ENCODE results near the gene PKDREJ. TPM values are rescaled to one million over a fixed set of nuclear protein-coding genes. Genes with fewer than 3 reads are reported as not detected.

PKDREJ gene
- total and polyA plus RNA-seq, 7 experiments from 2014 or later = not detected

DNA sequence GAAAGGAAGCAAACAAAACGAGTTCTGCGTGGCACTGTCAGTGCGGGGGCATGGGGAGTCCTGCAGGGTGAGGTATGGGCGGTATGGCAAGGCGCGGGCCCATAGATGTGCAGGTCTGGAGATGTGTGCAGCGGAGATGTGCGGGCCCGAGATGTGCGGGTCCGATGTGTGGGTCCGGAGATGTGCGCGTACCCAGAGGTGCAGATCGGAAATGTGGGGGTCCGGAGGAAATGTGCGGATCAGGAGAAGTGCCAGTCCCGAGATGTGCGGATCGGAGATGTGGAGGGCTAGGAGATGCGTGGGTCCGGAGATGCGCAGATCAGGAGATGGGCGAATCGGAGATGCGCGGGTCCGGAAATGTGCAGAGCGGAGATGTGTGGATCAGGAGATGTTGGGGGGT is 49.0 kb downstream of the PKDREJ start:
- Mint-ChIP-seq H3K4me1 (peaks cover 0 to 9% (median 0%) of the 10 kb centered on the region in 7 donors), H3K4me3 (no peak overlapping the region), H3K9me3 (peaks cover 1 to 19% (median 6%) of the 10 kb centered on the region in 11 donors), H3K27me3 (no peaks in the 10 kb centered on the region), H3K27ac (no peak overlapping the region), H3K36me3 (peaks cover 12 to 77% (median 55%) of the 10 kb centered on the region in 5 donors)
- no peak for DNase-seq
- intact Hi-C loops (cut with micrococcal nuclease) = no loop called here
- ATAC-seq = no peak
- H3K27me3 ChIP-seq (ENCODE audit: control insufficient read depth in 2 of 2, insufficient read depth in 2 of 2, low read length in 2 of 2) = no peaks in the 10 kb centered on the region
- peaks cover 0 to 2% (median 0%) of the 10 kb centered on the region in 3 experiments for H3K9me3 ChIP-seq (ENCODE audit: control insufficient read depth in 2 of 3, low read length in 3 of 3)
- H3K27ac ChIP-seq (ENCODE audit: low read depth, low read length) = no peak overlapping the region
- no peaks in the 10 kb centered on the region for H3K4me1 ChIP-seq (ENCODE audit: control insufficient read depth in 2 of 2, insufficient read depth in 2 of 2, low read length in 2 of 2)
- CTCF ChIA-PET = interaction anchor here (0.5 kb wide), 1 partner anchor 70 kb away, joined by 5 read pairs; no protein-coding TSS in a partner anchor
- POLR2A ChIA-PET = no interaction called here
- H3K4me3 ChIP-seq (ENCODE audit: low read length) = no peak overlapping the region
- H3K36me3 ChIP-seq (ENCODE audit: control insufficient read depth in 2 of 3, insufficient read depth in 3 of 3, low read length in 3 of 3) = peaks cover 0 to 23% (median 0%) of the 10 kb centered on the region in 3 experiments

DNA sequence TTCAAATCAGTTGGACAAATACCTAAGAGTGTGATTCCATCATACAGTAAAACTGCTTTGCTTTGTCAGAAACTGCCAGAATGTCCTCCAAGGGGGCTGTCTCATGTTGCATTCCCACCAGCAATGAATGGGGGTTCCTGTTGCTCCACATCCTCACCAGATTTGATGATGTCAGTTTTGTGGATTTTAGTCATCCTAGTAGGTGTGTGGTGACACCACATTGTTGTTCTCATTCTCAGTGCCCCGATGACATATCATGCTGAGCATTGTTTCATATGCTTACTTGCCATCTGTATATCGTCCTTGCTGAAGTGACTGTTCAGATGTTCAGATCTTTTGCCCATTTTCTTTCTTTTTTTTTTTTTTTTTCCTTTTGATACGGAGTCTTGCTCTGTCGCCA is 50.1 kb downstream of the PKDREJ start:
- H3K4me1 ChIP-seq (ENCODE audit: control insufficient read depth in 2 of 2, insufficient read depth in 2 of 2, low read length in 2 of 2) = no peaks in the 10 kb centered on the region
- no peaks in the 10 kb centered on the region for H3K27me3 ChIP-seq (ENCODE audit: control insufficient read depth in 2 of 2, insufficient read depth in 2 of 2, low read length in 2 of 2)
- ATAC-seq (no peak), DNase-seq (no peak)
- ChIA-PET POLR2A (no interaction called here), CTCF (no interaction called here)
- intact Hi-C loops (cut with micrococcal nuclease) = no loop called here
- H3K4me3 ChIP-seq (ENCODE audit: low read length) = no peak overlapping the region
- Mint-ChIP-seq H3K36me3 (peaks cover 19 to 84% (median 60%) of the 10 kb centered on the region in 5 donors), H3K4me1 (peaks cover 0 to 9% (median 0%) of the 10 kb centered on the region in 7 donors), H3K9me3 (peaks cover 8 to 26% (median 13%) of the 10 kb centered on the region in 11 donors), H3K27me3 (no peaks in the 10 kb centered on the region), H3K4me3 (no peak overlapping the region), H3K27ac (peak overlapping the region in 1 of 9 donors; percentile 9)
- H3K9me3 ChIP-seq (ENCODE audit: control insufficient read depth in 2 of 3, low read length in 3 of 3) = peaks cover 0 to 8% (median 0%) of the 10 kb centered on the region in 3 experiments
- no peak overlapping the region for H3K27ac ChIP-seq (ENCODE audit: low read depth, low read length)
- peaks cover 0 to 28% (median 0%) of the 10 kb centered on the region in 3 experiments for H3K36me3 ChIP-seq (ENCODE audit: control insufficient read depth in 2 of 3, insufficient read depth in 3 of 3, low read length in 3 of 3)

DNA sequence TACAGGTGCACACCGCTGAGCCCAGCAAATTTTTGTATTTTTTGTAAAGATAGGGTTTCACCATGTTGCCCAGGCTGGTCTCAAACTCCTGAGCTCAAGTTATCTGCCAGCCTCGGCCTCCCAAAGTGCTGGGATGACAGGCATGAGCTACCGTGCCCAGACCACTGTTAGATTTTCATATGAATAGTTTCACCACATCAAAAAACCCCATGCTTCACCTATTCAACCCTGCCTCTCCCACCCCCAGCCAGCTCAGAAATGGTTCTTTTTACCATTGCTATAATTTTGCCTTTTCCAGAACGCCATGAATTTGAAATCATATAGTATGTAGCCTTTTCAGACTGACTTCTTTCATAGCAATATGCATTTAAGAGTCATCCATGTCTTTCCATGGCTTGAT is 50.9 kb downstream of the PKDREJ start:
- Mint-ChIP-seq H3K4me3 (no peak overlapping the region), H3K36me3 (peaks cover 19 to 80% (median 58%) of the 10 kb centered on the region in 5 donors), H3K4me1 (peaks cover 0 to 9% (median 0%) of the 10 kb centered on the region in 7 donors), H3K9me3 (peaks cover 8 to 26% (median 13%) of the 10 kb centered on the region in 11 donors), H3K27me3 (no peaks in the 10 kb centered on the region), H3K27ac (no peak overlapping the region)
- ChIA-PET CTCF (no interaction called here), POLR2A (interaction anchor here (1.1 kb wide), 1 partner anchor 14 kb away, joined by 4 read pairs; no protein-coding TSS in a partner anchor)
- Histone ChIP-seq H3K27ac (ENCODE audit: low read depth, low read length) (no peak overlapping the region), H3K36me3 (ENCODE audit: control insufficient read depth in 2 of 3, insufficient read depth in 3 of 3, low read length in 3 of 3) (peaks cover 0 to 27% (median 0%) of the 10 kb centered on the region in 3 experiments), H3K4me3 (ENCODE audit: low read length) (no peak overlapping the region), H3K4me1 (ENCODE audit: control insufficient read depth in 2 of 2, insufficient read depth in 2 of 2, low read length in 2 of 2) (no peaks in the 10 kb centered on the region), H3K27me3 (ENCODE audit: control insufficient read depth in 2 of 2, insufficient read depth in 2 of 2, low read length in 2 of 2) (no peaks in the 10 kb centered on the region), H3K9me3 (ENCODE audit: control insufficient read depth in 2 of 3, low read length in 3 of 3) (peaks cover 0 to 8% (median 0%) of the 10 kb centered on the region in 3 experiments)
- intact Hi-C loops (cut with micrococcal nuclease) = no loop called here
- DNase-seq (no peak), ATAC-seq (no peak)

DNA sequence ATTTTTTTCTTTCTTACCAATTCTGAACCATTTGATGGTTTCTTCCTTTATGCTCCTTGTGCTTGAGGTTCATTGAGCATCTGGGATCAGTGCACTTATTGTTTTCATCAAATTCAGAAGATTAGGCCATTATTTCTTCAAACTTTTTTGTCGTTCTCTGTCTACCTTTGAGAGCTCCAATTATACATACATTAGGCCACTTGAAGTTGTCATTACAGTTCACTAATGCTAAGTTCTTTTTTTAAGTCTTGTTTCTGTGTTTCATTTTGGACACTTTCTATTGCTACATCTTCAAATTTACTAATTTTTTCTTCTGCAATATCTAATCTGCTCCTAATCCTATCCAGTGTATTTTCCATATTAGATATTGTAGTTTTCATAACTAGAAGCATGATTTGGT is 53.9 kb downstream of the PKDREJ start:
- H3K9me3 Mint-ChIP-seq = peaks cover 8 to 26% (median 13%) of the 10 kb centered on the region in 11 donors
- POLR2A ChIA-PET = no interaction called here
- DNase-seq (no peak), ATAC-seq (no peak)
- no peaks in the 10 kb centered on the region for H3K27me3 Mint-ChIP-seq
- Histone ChIP-seq H3K27ac (ENCODE audit: low read depth, low read length) (no peak overlapping the region), H3K36me3 (ENCODE audit: control insufficient read depth in 2 of 3, insufficient read depth in 3 of 3, low read length in 3 of 3) (peaks cover 0 to 17% (median 0%) of the 10 kb centered on the region in 3 experiments), H3K4me3 (ENCODE audit: low read length) (no peak overlapping the region), H3K9me3 (ENCODE audit: control insufficient read depth in 2 of 3, low read length in 3 of 3) (peaks cover 0 to 8% (median 0%) of the 10 kb centered on the region in 3 experiments), H3K4me1 (ENCODE audit: control insufficient read depth in 2 of 2, insufficient read depth in 2 of 2, low read length in 2 of 2) (no peaks in the 10 kb centered on the region), H3K27me3 (ENCODE audit: control insufficient read depth in 2 of 2, insufficient read depth in 2 of 2, low read length in 2 of 2) (no peaks in the 10 kb centered on the region)
- peaks cover 19 to 75% (median 59%) of the 10 kb centered on the region in 5 donors for H3K36me3 Mint-ChIP-seq
- intact Hi-C loops (cut with micrococcal nuclease) = no loop called here
- CTCF ChIA-PET = no interaction called here
- no peak overlapping the region for H3K27ac Mint-ChIP-seq
- no peak overlapping the region for H3K4me3 Mint-ChIP-seq
- peaks cover 0 to 6% (median 0%) of the 10 kb centered on the region in 7 donors for H3K4me1 Mint-ChIP-seq

Other genes starting within 250 kb of the PKDREJ start
- 10 to 100 TPM; 13.7 to 21.6 (median 18.5) TPM for gene PPARA, start 112.8 kb downstream of the PKDREJ start, total RNA-seq
- gene PPARA, start 112.8 kb downstream of the PKDREJ start, polyA plus RNA-seq = 1 to 10 TPM; 3.7 to 5.1 TPM
- gene CDPF1, start 13.1 kb downstream of the PKDREJ start, total RNA-seq = 10 to 100 TPM in 3 of 5 experiments, 1 to 10 TPM in 2; 4.2 to 13.8 (median 11.7) TPM
- 10 to 100 TPM; 17.8 TPM for gene CDPF1, start 13.1 kb downstream of the PKDREJ start, polyA plus RNA-seq
- 10 to 100 TPM in 2 of 5 experiments, 1 to 10 TPM in 3; 4.1 to 26.0 (median 7.2) TPM for gene TTC38, start 4.7 kb upstream of the PKDREJ start, total RNA-seq
- 1 to 10 TPM; 2.9 to 3.8 TPM for gene TTC38, start 4.7 kb upstream of the PKDREJ start, polyA plus RNA-seq
- gene GTSE1, start 33.5 kb upstream of the PKDREJ start, total RNA-seq = 10 to 100 TPM in 1 of 5 experiments, under 1 TPM in 2, not detected in 2; 0.30 to 55.5 (median 0.61) TPM
- not detected for gene GTSE1, start 33.5 kb upstream of the PKDREJ start, polyA plus RNA-seq
- 10 to 100 TPM; 56.9 to 92.1 (median 70.3) TPM for gene TRMU, start 72.4 kb upstream of the PKDREJ start, total RNA-seq
- gene TRMU, start 72.4 kb upstream of the PKDREJ start, polyA plus RNA-seq = 10 to 100 TPM; 17.9 to 21.1 TPM

Measured in naive thymus-derived CD4-positive, alpha-beta T cell (primary cell).